Trophoblast cell (in vitro differentiated cells and primary cell): ENCODE results near the gene STK38L.
A peak's percentile ranks its signal among the peaks of the same experiment; 100 is the strongest.

Experiments used
- DNase-seq, 2 donors: peaks; one replicate each; pipeline ENCODE4 v3.0.0-alpha.2; 2016
- H2AFZ ChIP-seq: 2 replicates; pipeline ENCODE4 v1.6.1; 2013; ENCODE audit warnings: low read length, moderate library complexity, mild to moderate bottlenecking; ENCODE audit not compliant: insufficient read depth, poor library complexity
- H2AK5ac ChIP-seq: 2 replicates; pipeline ENCODE4 v1.6.1; 2013; ENCODE audit warnings: mild to moderate bottlenecking, low read length
- H2BK120ac ChIP-seq: 2 replicates; pipeline ENCODE4 v1.6.1; 2013; ENCODE audit warnings: low read length, mild to moderate bottlenecking, moderate library complexity; ENCODE audit not compliant: insufficient read depth, poor library complexity
- H2BK12ac ChIP-seq: 2 replicates; pipeline ENCODE4 v1.6.1; 2013; ENCODE audit warnings: mild to moderate bottlenecking, low read length, moderate library complexity
- H2BK5ac ChIP-seq: 2 replicates; pipeline ENCODE4 v1.6.1; 2013; ENCODE audit warnings: low read length, low read depth, moderate library complexity, mild to moderate bottlenecking; ENCODE audit not compliant: poor library complexity
- H3K14ac ChIP-seq: 2 replicates; pipeline ENCODE4 v1.6.1; 2013; ENCODE audit warnings: mild to moderate bottlenecking, low read length
- H3K18ac ChIP-seq: 2 replicates; pipeline ENCODE4 v1.6.1; 2013; ENCODE audit warnings: mild to moderate bottlenecking, low read length
- H3K23ac ChIP-seq: 2 replicates; pipeline ENCODE4 v1.6.1; 2013; ENCODE audit warnings: low read length
- H3K27ac ChIP-seq: 2 replicates; pipeline ENCODE4 v1.5.1; 2013; ENCODE audit warnings: low read depth, mild to moderate bottlenecking, inconsistent platforms, low read length, moderate library complexity
- H3K27me3 ChIP-seq: 2 replicates; pipeline ENCODE4 v1.6.1; 2013; ENCODE audit warnings: inconsistent platforms, mild to moderate bottlenecking, low read length, moderate library complexity; ENCODE audit not compliant: insufficient read depth
- H3K36me3 ChIP-seq, 2 experiments: 1 replicate in 1 of 2; 2 replicates in 1 of 2; pipeline ENCODE4 v1.6.1; 2013; ENCODE audit warnings: low read length in 2 of 2, mild to moderate bottlenecking in 2 of 2, moderate library complexity in 1 of 2; ENCODE audit not compliant: insufficient read depth in 2 of 2, control insufficient read depth in 1 of 2
- H3K4ac ChIP-seq: 2 replicates; pipeline ENCODE4 v1.6.1; 2013; ENCODE audit warnings: low read depth, mild to moderate bottlenecking, low read length, moderate library complexity
- H3K4me1 ChIP-seq, 2 experiments: 1 replicate in 1 of 2; 2 replicates in 1 of 2; pipeline ENCODE4 v1.6.1; 2013; ENCODE audit warnings: low read length in 2 of 2, mild to moderate bottlenecking in 2 of 2, moderate library complexity in 1 of 2; ENCODE audit not compliant: insufficient read depth in 2 of 2, control insufficient read depth in 1 of 2
- H3K4me2 ChIP-seq: 2 replicates; pipeline ENCODE4 v1.6.1; 2013; ENCODE audit warnings: inconsistent platforms, mild to moderate bottlenecking, low read length, moderate library complexity
- H3K4me3 ChIP-seq: 2 replicates; pipeline ENCODE4 v1.5.1; 2013; ENCODE audit warnings: mild to moderate bottlenecking, low read depth, low read length, inconsistent platforms
- H3K79me1 ChIP-seq: one replicate; pipeline ENCODE4 v1.6.1; 2013; ENCODE audit warnings: low read length
- H3K79me2 ChIP-seq: 2 replicates; pipeline ENCODE4 v1.6.1; 2013; ENCODE audit warnings: low read length, mild to moderate bottlenecking; ENCODE audit not compliant: control insufficient read depth, insufficient read depth, poor library complexity
- H3K9ac ChIP-seq: 2 replicates; pipeline ENCODE4 v1.6.1; 2013; ENCODE audit warnings: mild to moderate bottlenecking, low read length
- H3K9me3 ChIP-seq: 2 replicates; pipeline ENCODE4 v1.6.1; 2013; ENCODE audit warnings: low read depth, mild to moderate bottlenecking, control low read depth, inconsistent platforms, low read length; ENCODE audit not compliant: insufficient read depth
- H4K12ac ChIP-seq: 2 replicates; pipeline ENCODE4 v1.6.1; 2013; ENCODE audit warnings: low read depth, mild to moderate bottlenecking, low read length, moderate library complexity
- H4K8ac ChIP-seq: 2 replicates; pipeline ENCODE4 v1.6.1; 2013; ENCODE audit warnings: low read depth, mild to moderate bottlenecking, low read length, moderate library complexity
- H4K91ac ChIP-seq: one replicate; pipeline ENCODE4 v1.6.1; 2013; ENCODE audit warnings: low read depth, mild to moderate bottlenecking, low read length, moderate library complexity
- WGBS: extraction: QIAGEN DNeasy Blood & Tissue Kit; methylation state at CpG from one replicate; pipeline ENCODE4 v1.1.7; 2013; ENCODE audit warnings: missing lambda C conversion rate; ENCODE audit not compliant: insufficient read length, insufficient coverage; ENCODE audit errors: extremely low coverage; 5-methylcytosine and 5-hydroxymethylcytosine counted together

The STK38L gene

DNA sequence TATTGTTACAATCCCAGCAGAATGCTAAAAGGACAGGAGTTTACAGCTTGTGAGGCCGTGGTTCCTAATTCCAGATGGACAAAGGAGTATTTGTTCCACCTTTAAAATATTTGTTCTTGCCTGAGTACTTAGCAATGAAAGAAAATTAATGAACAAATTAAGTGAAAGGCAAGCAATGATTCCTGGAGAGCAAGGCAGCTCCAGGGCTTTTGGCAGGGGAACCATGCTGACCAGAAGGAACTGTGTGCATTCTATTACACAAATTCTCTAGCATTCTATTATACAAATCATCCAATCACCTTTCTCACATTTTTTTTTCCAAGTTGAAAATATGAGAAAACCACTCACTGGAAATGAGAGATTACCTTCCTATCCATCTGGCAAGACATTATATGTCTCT is 86.8 kb downstream of the STK38L start:
- Histone ChIP-seq H2BK120ac (no peak overlapping the region), H3K9ac (no peak overlapping the region), H2BK12ac (no peak overlapping the region), H2AK5ac (no peak overlapping the region), H4K91ac (no peak overlapping the region), H3K36me3 (peaks cover 0 to 9% of the 10 kb centered on the region in 2 experiments), H3K4me2 (no peak overlapping the region), H2AFZ (no peak overlapping the region), H4K8ac (no peak overlapping the region), H3K18ac (no peak overlapping the region), H3K79me1 (peaks cover 8% of the 10 kb centered on the region), H3K27me3 (peaks cover 7% of the 10 kb centered on the region), H3K4ac (no peak overlapping the region), H2BK5ac (no peak overlapping the region), H3K4me1 (peaks cover 8 to 11% of the 10 kb centered on the region in 2 experiments), H3K9me3 (no peaks in the 10 kb centered on the region), H3K79me2 (peaks cover 4% of the 10 kb centered on the region), H3K23ac (no peak overlapping the region), H3K27ac (no peak overlapping the region), H4K12ac (no peak overlapping the region), H3K14ac (no peak overlapping the region), H3K4me3 (no peak overlapping the region)
- no CpG with 5 or more reads among the region's 1 CpG for WGBS
- DNase-seq: no peak

GRCh38 chr12:27331291-27331926 is 87.3 kb downstream of the STK38L start:
- Histone ChIP-seq H2BK120ac (no peak overlapping the region), H3K14ac (no peak overlapping the region), H4K8ac (no peak overlapping the region), H3K36me3 (peaks cover 0 to 7% of the 10 kb centered on the region in 2 experiments), H3K79me2 (peaks cover 4% of the 10 kb centered on the region), H2AK5ac (no peak overlapping the region), H3K27me3 (peaks cover 7% of the 10 kb centered on the region), H3K4me2 (peak overlapping the region; percentile 37), H3K4me3 (no peak overlapping the region), H2BK5ac (no peak overlapping the region), H2BK12ac (peak overlapping the region; percentile 15), H3K9me3 (no peaks in the 10 kb centered on the region), H3K4ac (no peak overlapping the region), H3K79me1 (peaks cover 8% of the 10 kb centered on the region), H3K4me1 (peaks cover 8 to 11% of the 10 kb centered on the region in 2 experiments), H3K27ac (peak overlapping the region; percentile 12), H3K9ac (no peak overlapping the region), H3K18ac (no peak overlapping the region), H4K91ac (peak overlapping the region; percentile 3), H2AFZ (no peak overlapping the region), H4K12ac (no peak overlapping the region), H3K23ac (no peak overlapping the region)
- peak; percentile 88 to 95 for DNase-seq
- no CpG with 5 or more reads among the region's 7 CpGs for WGBS

- no peak overlapping the region for H3K18ac ChIP-seq
- peak overlapping the region; percentile 16 for H2BK5ac ChIP-seq
- H4K8ac ChIP-seq: no peak overlapping the region
- H3K27ac ChIP-seq: peak overlapping the region; percentile 12
- peaks cover 7% of the 10 kb centered on the region for H3K27me3 ChIP-seq
- H3K14ac ChIP-seq: no peak overlapping the region
- H2BK12ac ChIP-seq: peak overlapping the region; percentile 15
- no CpG with 5 or more reads among the region's 3 CpGs for WGBS
- no peak overlapping the region for H3K4me3 ChIP-seq
- peak overlapping the region; percentile 54 for H4K91ac ChIP-seq
- H2AK5ac ChIP-seq: no peak overlapping the region
- peak; percentile 5 to 50 for DNase-seq
- peaks cover 8 to 11% of the 10 kb centered on the region in 2 experiments for H3K4me1 ChIP-seq
- H3K79me2 ChIP-seq: peaks cover 4% of the 10 kb centered on the region
- H3K23ac ChIP-seq: no peak overlapping the region
- H2BK120ac ChIP-seq: no peak overlapping the region
- H3K4me2 ChIP-seq: peak overlapping the region; percentile 94
- H3K4ac ChIP-seq: no peak overlapping the region
- H2AFZ ChIP-seq: no peak overlapping the region
- peaks cover 0 to 5% of the 10 kb centered on the region in 2 experiments for H3K36me3 ChIP-seq
- H4K12ac ChIP-seq: no peak overlapping the region
- H3K79me1 ChIP-seq: peaks cover 8% of the 10 kb centered on the region
- no peak overlapping the region for H3K9ac ChIP-seq
- H3K9me3 ChIP-seq: no peaks in the 10 kb centered on the region
Observed at GRCh38 chr12:27331927-27332324, 87.8 kb downstream of the STK38L start.

DNA sequence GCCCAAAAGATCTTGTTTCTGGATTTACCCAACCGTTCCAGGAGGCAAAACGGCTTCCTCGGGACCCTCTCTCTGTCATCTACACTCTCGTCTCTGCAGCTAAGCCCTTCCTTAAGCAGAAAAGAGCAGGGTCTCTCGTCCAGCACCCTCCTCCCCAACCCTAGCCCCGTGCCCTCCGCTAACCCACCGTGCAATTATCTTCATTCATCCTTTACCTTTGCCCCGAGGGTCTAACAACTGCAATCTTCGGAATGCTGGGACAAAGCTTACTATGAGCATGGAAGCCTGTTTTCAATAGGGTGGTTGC is 88.3 kb downstream of the STK38L start:
- no peak for DNase-seq
- WGBS: no CpG with 5 or more reads among the region's 10 CpGs

More for the DNA sequence above, 88.3 kb downstream of the STK38L start:
- Histone ChIP-seq H4K12ac (peak overlapping the region; percentile 77), H3K14ac (peak overlapping the region; percentile 67), H3K36me3 (peaks cover 0 to 3% of the 10 kb centered on the region in 2 experiments), H3K23ac (no peak overlapping the region), H3K27ac (no peak overlapping the region), H2BK12ac (peak overlapping the region; percentile 2), H2AFZ (peak overlapping the region; percentile 94), H3K4ac (no peak overlapping the region), H3K79me1 (peaks cover 8% of the 10 kb centered on the region), H3K4me1 (peaks cover 8 to 11% of the 10 kb centered on the region in 2 experiments), H3K4me3 (peak overlapping the region; percentile 82), H2BK5ac (peak overlapping the region; percentile 16), H4K8ac (peak overlapping the region; percentile 74), H3K27me3 (peaks cover 7% of the 10 kb centered on the region), H4K91ac (peak overlapping the region; percentile 54), H3K18ac (no peak overlapping the region), H3K79me2 (peaks cover 4% of the 10 kb centered on the region), H3K9me3 (no peaks in the 10 kb centered on the region), H2BK120ac (peak overlapping the region; percentile 23), H3K9ac (no peak overlapping the region), H3K4me2 (peak overlapping the region; percentile 94), H2AK5ac (no peak overlapping the region)
